ENCODE measurements around the gene CEP164.

- TF ChIP-seq, protein P1, sequence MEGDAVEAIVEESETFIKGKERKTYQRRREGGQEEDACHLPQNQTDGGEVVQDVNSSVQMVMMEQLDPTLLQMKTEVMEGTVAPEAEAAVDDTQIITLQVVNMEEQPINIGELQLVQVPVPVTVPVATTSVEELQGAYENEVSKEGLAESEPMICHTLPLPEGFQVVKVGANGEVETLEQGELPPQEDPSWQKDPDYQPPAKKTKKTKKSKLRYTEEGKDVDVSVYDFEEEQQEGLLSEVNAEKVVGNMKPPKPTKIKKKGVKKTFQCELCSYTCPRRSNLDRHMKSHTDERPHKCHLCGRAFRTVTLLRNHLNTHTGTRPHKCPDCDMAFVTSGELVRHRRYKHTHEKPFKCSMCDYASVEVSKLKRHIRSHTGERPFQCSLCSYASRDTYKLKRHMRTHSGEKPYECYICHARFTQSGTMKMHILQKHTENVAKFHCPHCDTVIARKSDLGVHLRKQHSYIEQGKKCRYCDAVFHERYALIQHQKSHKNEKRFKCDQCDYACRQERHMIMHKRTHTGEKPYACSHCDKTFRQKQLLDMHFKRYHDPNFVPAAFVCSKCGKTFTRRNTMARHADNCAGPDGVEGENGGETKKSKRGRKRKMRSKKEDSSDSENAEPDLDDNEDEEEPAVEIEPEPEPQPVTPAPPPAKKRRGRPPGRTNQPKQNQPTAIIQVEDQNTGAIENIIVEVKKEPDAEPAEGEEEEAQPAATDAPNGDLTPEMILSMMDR (IDR thresholded peaks at IDR 0.05), result no peak
- TF ChIP-seq POLR2A (IDR thresholded peaks at IDR 0.05), result no peak
Observed at GRCh38 chr11:117430293-117430955, 102.8 kb downstream of the CEP164 start.

Measured in thyroid gland (tissue), 4 donors.